Muscle layer of colon (tissue), 2 donors: ENCODE data around the gene RAET1G.

Source experiments
- H3K27ac ChIP-seq: one replicate; pipeline ENCODE4 v1.7.0; 2013; ENCODE audit warnings: low read depth, mild to moderate bottlenecking, low read length, moderate library complexity
- H3K27me3 ChIP-seq, 2 donors: one replicate each; pipeline ENCODE4 v1.7.0; 2013; ENCODE audit warnings: low read length in 2 of 2, mild to moderate bottlenecking in 2 of 2; ENCODE audit not compliant: insufficient read depth in 2 of 2, control insufficient read depth in 1 of 2
- H3K36me3 ChIP-seq: one replicate; pipeline ENCODE4 v1.7.0; 2013; ENCODE audit warnings: mild to moderate bottlenecking, low read length; ENCODE audit not compliant: insufficient read depth
- H3K4me1 ChIP-seq: one replicate; pipeline ENCODE4 v1.7.0; 2013; ENCODE audit warnings: mild to moderate bottlenecking, low read length; ENCODE audit not compliant: insufficient read depth
- H3K4me3 ChIP-seq, 2 donors: one replicate each; pipeline ENCODE4 v1.7.0; 2013; ENCODE audit warnings: low read length in 2 of 2, low read depth in 1 of 2, mild to moderate bottlenecking in 1 of 2, moderate library complexity in 1 of 2
- H3K9ac ChIP-seq: one replicate; pipeline ENCODE4 v1.7.0; 2013; ENCODE audit warnings: low read length
- H3K9me3 ChIP-seq: one replicate; pipeline ENCODE4 v1.7.0; 2013; ENCODE audit warnings: mild to moderate bottlenecking, low read length
- donor health status: abdominal sarcoma.
- donor health status: Adenocarcinoma of cecum.

Gene RAET1G

DNA sequence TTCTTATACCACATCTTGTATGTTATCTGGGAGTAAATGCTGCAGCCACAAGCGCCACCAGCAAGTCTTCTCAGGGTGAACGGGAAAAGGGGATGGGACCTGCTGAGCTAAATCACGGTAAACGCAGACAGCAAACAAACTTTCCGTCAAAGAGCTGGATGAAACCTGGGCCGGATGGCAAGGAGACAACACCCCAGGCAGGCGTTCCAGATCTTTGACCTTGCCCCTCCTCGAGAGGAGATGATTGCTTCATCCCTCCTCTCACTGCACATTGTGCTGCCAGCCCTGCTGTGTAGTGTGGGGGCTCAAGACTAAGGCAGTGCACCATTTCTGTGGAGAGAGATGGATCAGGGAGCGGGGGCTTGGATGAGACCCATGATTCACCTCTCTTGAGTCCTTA, 34.8 kb downstream of the RAET1G start:
- H3K27ac ChIP-seq = no peak overlapping the region
- H3K4me1 ChIP-seq = no peaks in the 10 kb centered on the region
- no peaks in the 10 kb centered on the region for H3K9me3 ChIP-seq
- no peaks in the 10 kb centered on the region for H3K27me3 ChIP-seq
- no peak overlapping the region for H3K9ac ChIP-seq
- no peaks in the 10 kb centered on the region for H3K36me3 ChIP-seq
- H3K4me3 ChIP-seq = no peak overlapping the region

DNA sequence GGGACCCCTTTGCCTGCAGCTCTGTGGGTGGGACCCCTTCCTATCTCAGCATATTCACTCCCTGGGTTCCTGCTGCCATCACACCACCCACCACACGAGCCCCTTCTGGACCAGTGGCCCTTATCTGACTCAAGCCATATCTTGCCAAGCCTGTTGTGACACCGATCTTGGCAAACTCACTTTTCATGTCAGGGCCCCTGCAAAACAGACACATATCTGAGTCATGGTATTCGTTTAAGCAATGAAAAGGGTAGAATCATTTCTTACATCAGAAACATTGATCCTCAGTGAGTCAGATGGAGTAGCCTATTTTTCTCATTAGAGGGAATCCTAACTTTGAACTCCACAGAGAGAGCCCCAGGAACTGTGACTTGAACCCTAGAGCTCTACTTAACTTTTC, 35.6 kb downstream of the RAET1G start:
- Histone ChIP-seq H3K9ac (no peak overlapping the region), H3K4me1 (no peaks in the 10 kb centered on the region), H3K36me3 (no peaks in the 10 kb centered on the region), H3K27me3 (no peaks in the 10 kb centered on the region), H3K27ac (no peak overlapping the region), H3K4me3 (no peak overlapping the region), H3K9me3 (no peaks in the 10 kb centered on the region)

DNA sequence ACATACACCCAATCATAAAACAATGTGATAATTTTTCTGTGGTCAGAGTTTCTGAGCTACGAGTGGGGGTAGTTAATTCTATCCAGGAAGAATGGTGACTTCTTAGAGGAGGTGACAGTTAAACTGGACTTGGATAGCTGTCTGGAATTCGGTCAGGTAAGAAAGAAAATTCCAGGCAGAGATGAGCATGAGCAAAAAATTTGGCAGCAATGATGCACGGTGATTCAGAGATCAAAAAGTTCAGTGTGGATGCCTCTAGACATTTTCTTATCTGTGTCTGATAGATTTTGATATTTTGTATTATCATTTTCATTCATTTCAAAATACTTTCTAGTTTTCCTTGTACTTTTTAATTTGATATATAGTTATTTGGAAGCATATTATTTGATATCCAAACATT, 37.0 kb downstream of the RAET1G start:
- no peak overlapping the region for H3K9ac ChIP-seq
- no peak overlapping the region for H3K4me3 ChIP-seq
- no peaks in the 10 kb centered on the region for H3K36me3 ChIP-seq
- no peaks in the 10 kb centered on the region for H3K27me3 ChIP-seq
- no peaks in the 10 kb centered on the region for H3K9me3 ChIP-seq
- H3K4me1 ChIP-seq = no peaks in the 10 kb centered on the region
- no peak overlapping the region for H3K27ac ChIP-seq

DNA sequence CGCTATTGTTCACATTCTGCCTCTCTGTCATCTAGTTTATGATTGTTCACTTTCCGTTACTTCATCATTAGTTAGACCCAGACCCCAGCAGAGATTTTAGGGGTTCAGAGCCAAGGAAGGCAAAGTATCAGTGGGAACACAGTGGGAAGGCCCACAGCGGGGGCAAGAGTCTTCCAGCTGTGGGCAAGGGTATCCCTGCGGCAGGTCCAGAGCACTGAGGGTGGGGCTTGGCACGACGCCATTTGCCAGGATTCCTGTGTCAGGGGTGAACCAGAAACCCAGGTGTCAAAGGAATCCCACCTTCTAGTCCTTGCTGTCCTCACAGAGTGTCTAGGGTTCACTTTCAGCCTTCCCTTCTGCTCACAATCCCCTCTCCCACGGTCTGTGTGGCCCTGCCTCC, 38.3 kb downstream of the RAET1G start:
- H3K9ac ChIP-seq = no peak overlapping the region
- no peak overlapping the region for H3K4me3 ChIP-seq
- no peaks in the 10 kb centered on the region for H3K4me1 ChIP-seq
- no peaks in the 10 kb centered on the region for H3K9me3 ChIP-seq
- no peak overlapping the region for H3K27ac ChIP-seq
- H3K27me3 ChIP-seq = no peaks in the 10 kb centered on the region
- no peaks in the 10 kb centered on the region for H3K36me3 ChIP-seq

DNA sequence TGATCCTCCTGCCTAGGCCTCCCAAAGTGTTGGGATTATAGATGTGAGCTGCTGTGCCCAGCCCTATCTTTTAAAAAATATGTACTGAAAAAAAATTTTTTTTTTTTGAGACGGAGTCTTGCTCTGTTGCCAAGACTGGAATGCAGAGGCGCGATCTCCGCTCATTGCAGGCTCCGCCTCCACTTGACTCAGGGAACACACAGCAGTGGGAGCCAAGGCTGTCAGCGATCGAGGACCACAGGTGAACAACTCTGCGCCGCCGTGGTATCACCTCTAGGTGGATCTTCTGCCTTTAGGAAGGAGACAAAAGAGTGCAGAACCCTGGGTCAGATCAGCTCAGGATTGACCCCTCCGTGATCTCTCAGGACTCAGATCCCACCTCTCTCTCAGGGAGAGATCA, 38.7 kb downstream of the RAET1G start:
- Histone ChIP-seq H3K27me3 (no peaks in the 10 kb centered on the region), H3K9me3 (no peaks in the 10 kb centered on the region), H3K4me1 (no peaks in the 10 kb centered on the region), H3K27ac (no peak overlapping the region), H3K36me3 (no peaks in the 10 kb centered on the region), H3K4me3 (no peak overlapping the region), H3K9ac (no peak overlapping the region)

DNA sequence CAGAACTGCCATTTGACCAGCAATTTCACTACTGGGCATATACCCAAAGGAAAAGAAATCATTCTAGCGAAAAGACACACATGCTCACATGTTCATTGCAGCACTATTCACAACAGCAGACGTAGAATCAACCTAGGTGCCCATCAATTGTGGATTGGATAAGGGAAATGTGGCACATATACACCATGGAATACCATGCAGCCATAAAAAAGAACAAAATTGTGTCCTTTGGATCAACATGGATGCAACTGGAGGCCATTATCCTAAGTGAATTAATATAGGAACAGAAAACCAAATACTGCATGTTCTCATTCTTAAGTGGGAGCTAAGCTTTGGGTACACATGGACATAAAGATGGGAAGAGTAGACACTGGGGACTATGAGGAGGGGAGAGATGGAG, 41.1 kb downstream of the RAET1G start:
- H3K4me1 ChIP-seq = no peaks in the 10 kb centered on the region
- H3K9me3 ChIP-seq = no peaks in the 10 kb centered on the region
- H3K4me3 ChIP-seq = no peak overlapping the region
- H3K27ac ChIP-seq = no peak overlapping the region
- H3K27me3 ChIP-seq = no peaks in the 10 kb centered on the region
- no peaks in the 10 kb centered on the region for H3K36me3 ChIP-seq
- no peak overlapping the region for H3K9ac ChIP-seq

DNA sequence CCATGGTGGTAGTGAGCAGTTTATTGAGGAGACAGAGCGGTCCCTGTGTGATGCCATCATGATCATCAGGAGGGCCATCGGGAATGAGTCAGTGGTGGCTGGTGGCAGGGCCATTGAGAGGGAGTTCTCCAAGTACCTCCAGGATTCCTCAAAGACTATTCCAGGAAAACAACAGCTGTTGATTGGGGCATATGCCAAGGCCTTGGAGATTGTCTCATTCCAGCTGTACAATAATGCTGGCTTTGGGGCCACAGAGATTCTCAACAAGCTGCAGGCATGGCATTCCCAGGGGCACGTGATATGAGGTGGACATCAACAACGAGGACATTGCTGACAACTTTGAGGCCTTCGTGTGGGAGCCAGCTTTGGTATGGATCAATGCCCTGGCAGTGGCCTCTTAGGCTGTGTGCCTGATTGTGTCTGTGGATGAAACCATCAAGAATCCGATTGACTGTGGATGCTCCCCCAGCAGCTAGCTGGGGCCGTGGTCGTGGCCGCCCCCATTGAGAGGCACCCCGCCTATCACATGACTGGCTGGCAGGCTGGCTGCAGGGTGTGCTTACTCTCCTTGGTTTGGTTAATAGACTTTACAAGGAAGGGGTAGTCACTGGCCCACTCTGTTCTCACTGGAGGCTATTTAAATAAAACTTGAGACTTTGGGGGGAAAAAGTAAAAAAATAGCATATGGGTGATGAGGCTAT, 41.7 kb downstream of the RAET1G start:
- Histone ChIP-seq H3K4me1 (no peaks in the 10 kb centered on the region), H3K9me3 (no peaks in the 10 kb centered on the region), H3K27me3 (no peaks in the 10 kb centered on the region), H3K36me3 (no peaks in the 10 kb centered on the region), H3K9ac (no peak overlapping the region), H3K27ac (no peak overlapping the region), H3K4me3 (no peak overlapping the region)

DNA sequence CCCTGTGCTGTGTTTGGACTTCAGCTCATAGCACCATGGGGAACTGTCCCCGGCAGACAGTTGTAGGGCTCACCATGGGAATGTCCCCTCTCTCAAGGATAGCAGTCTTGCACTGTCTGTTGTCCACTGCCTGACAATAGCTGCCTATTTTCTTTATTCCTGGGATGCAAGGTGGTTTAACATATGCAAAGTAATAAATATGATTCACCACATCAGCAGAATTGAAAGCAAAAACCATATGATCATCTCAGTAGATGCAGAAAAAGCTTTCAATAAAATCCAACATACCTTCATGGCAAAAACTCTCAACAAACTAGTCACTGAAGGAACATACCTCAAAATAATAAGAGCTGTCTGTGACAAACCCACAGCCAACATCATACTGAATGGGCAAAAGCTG, 45.3 kb downstream of the RAET1G start:
- Histone ChIP-seq H3K27ac (no peak overlapping the region), H3K9me3 (no peaks in the 10 kb centered on the region), H3K36me3 (no peaks in the 10 kb centered on the region), H3K4me3 (no peak overlapping the region), H3K27me3 (no peaks in the 10 kb centered on the region), H3K9ac (no peak overlapping the region), H3K4me1 (no peaks in the 10 kb centered on the region)

DNA sequence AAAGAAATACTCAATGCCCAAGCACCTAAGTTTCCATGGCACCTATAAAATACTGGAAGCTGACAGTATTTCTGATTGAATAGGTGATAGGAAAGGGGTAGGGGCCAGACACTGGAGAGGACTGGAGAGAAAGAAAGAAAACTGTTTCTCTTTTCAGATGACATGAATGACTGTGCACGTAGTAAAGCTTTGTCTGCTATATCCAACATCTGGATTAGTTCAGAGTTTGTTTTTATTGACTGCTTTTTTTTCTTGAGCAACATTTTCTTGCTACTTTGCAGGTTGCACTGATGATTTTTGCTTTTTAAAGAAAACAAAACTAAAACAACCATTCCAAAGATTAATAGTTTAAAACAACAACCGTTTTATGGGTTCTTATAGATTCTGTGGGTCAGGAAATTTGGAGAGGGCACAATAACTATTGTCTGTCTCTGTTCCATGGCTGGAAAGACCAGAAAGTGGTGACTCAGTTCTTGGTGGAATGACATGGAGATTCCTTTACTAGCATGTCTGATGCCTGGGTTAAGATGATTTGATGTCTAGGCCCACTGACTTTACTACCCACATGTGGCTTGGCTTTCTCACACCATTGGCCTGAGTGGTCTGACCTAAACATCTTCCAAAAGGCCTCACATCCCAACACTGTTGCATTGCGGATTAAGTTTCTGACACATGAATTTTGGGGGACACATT, 46.5 kb downstream of the RAET1G start:
- Histone ChIP-seq H3K36me3 (no peaks in the 10 kb centered on the region), H3K27ac (no peak overlapping the region), H3K27me3 (no peaks in the 10 kb centered on the region), H3K4me1 (no peaks in the 10 kb centered on the region), H3K4me3 (no peak overlapping the region), H3K9ac (no peak overlapping the region), H3K9me3 (no peaks in the 10 kb centered on the region)

DNA sequence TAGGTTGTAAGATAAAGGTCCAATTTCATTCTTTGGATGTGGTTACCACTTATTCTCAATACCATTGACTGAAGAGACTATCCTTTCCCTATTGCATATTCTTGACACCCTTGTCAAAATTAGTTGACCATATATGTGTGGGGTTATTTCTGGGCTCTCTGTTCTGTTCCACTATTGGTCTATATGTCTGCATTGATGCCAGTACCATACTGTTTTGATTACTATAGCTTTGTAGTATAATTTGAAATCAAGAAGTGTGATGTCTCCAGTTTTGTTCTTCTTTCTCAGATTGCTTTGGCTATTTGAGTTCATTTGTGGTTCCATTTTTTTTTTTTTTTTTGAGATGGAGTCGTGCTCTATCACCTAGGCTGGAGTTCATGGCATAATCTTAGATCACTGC, 50.7 kb downstream of the RAET1G start:
- Histone ChIP-seq H3K4me3 (no peak overlapping the region), H3K27me3 (no peaks in the 10 kb centered on the region), H3K9me3 (no peaks in the 10 kb centered on the region), H3K4me1 (no peaks in the 10 kb centered on the region), H3K36me3 (no peaks in the 10 kb centered on the region), H3K9ac (no peak overlapping the region), H3K27ac (no peak overlapping the region)

DNA sequence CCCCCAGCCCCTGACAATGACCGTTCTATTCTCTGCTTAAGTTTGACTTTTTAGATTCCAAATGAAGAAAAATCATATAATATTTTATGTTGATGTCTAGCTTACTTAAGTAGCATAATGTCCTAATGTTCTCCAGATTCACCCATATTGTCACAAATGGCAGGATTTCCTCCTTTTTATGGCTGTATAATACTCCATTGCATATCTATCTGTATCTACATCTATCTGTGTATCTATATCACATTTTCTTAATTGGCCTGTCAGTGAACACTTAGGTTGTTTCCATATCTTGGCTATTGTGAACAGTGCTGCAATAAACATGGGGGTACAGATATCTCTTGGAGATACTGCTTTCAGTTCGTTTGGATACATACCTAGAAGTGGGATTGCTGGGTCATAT, 51.7 kb downstream of the RAET1G start:
- Histone ChIP-seq H3K4me1 (no peaks in the 10 kb centered on the region), H3K9me3 (no peaks in the 10 kb centered on the region), H3K27me3 (no peaks in the 10 kb centered on the region), H3K36me3 (no peaks in the 10 kb centered on the region), H3K4me3 (no peak overlapping the region), H3K27ac (no peak overlapping the region), H3K9ac (no peak overlapping the region)

DNA sequence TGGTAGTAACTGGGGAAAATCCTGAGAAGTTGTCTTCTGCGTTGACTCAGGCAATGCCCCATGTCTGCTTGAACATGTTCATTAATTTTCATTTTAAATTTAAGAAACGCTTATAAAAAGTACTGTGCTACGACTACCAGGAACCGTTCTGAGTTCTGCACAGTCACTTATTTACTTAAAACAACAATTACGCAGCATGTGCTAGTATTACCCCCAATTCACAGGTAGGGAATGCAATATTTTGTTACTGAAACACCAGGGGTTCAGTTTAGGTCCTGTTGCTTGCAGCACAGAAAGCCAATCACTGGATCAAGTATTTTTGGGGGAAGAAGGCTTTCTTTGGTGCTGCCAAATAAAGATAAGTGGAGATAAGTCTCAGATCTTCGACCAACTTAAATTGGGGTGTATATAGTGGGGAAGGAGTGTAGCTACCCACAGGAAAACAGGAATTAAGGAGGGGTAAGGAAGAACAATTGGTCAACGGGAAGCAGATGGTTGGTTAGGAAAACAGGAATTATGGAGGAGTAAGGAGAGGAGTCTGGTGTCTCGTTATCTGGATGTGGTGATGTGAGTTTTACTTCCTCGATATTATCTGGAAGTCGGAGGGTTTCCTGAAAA, 53.5 kb downstream of the RAET1G start:
- Histone ChIP-seq H3K4me3 (no peak overlapping the region), H3K9ac (no peak overlapping the region), H3K4me1 (no peaks in the 10 kb centered on the region), H3K36me3 (no peaks in the 10 kb centered on the region), H3K27me3 (no peaks in the 10 kb centered on the region), H3K9me3 (no peaks in the 10 kb centered on the region), H3K27ac (no peak overlapping the region)
